Body of pancreas (tissue), 4 donors: ENCODE results near the gene SNAP91. TPM values are rescaled to one million over a fixed set of nuclear protein-coding genes. Genes with fewer than 3 reads are reported as not detected.
A peak's percentile ranks its signal among the peaks of the same experiment; 100 is the strongest.

Experiments
- ATAC-seq: fragments of 150-250 bp; one replicate; pipeline ENCODE4 v1.9.1; 2016
- DNase-seq, 4 donors: peaks; one replicate each; pipeline ENCODE4 v3.0.0-alpha.2; 2019
- H3K27ac ChIP-seq, 4 donors: fragments of 200-600 bp; sonication (generic); 1 replicate in 3 of 4; 2 replicates in 1 of 4; pipeline versions ENCODE4 v1.5.1 to v1.6.1; 2016 to 2019; ENCODE audit warnings: mild to moderate bottlenecking in 1 of 4, mixed read lengths in 1 of 4, moderate library complexity in 1 of 4
- H3K27me3 ChIP-seq, 2 donors: fragments of 200-600 bp; sonication (generic); one replicate each; pipeline ENCODE4 v1.6.0; 2016; ENCODE audit warnings: mild to moderate bottlenecking in 1 of 2
- H3K36me3 ChIP-seq, 2 donors: fragments of 200-600 bp; sonication (generic); replicated peaks in 1 of 2; 2 replicates each; pipeline ENCODE4 v1.5.1; 2016; ENCODE audit warnings: low read depth in 2 of 2; ENCODE audit not compliant: insufficient read depth in 1 of 2
- H3K4me1 ChIP-seq: fragments of 200-600 bp; sonication (generic); one replicate; pipeline ENCODE4 v1.6.0; 2016
- H3K4me3 ChIP-seq, 2 donors: fragments of 200-600 bp; sonication (generic); 1 replicate in 1 of 2; 2 replicates in 1 of 2; pipeline ENCODE4 v1.5.1; 2016 to 2019
- H3K9me3 ChIP-seq, 3 donors: fragments of 200-600 bp; sonication (generic); 1 replicate in 2 of 3; 2 replicates in 1 of 3; pipeline ENCODE4 v1.5.1; 2016
- POLR2A ChIP-seq, 3 donors: fragments of 450-650 bp; IDR thresholded peaks; one replicate each; pipeline ENCODE4 v1.6.1; 2016; ENCODE audit warnings: antibody characterized with exemption in 3 of 3, mild to moderate bottlenecking in 2 of 3
- WGBS, 2 donors: methylation state at CpG; one replicate each; pipeline ENCODE4 v1.1.5; 2017; 5-methylcytosine and 5-hydroxymethylcytosine counted together
- intact Hi-C: fragments of 100-400 bp; cut with DNase I; formaldehyde crosslinking; loops from one replicate; pipeline ENCODE4 v1.15.1; 2023
- total RNA-seq, 2 donors: library from RNA; depleted of rRNA; stranded (reverse); fragments of >200 nt; gene quantifications; one replicate each; pipeline ENCODE4 v1.1.0, GENCODE V29; 2016
- TF ChIP-seq, protein P1 (sequence below), 7 experiments: fragments of 450-650 bp in 4 of 7; fragments of 200-600 bp in 3 of 7; sonication (generic) in 3 of 7; IDR thresholded peaks; one replicate each; pipeline ENCODE4 v1.5.1; 2016 to 2019; ENCODE audit warnings: antibody characterized with exemption in 7 of 7

The SNAP91 gene
- total RNA-seq, 2 donors from 2014 or later = 0.66 to 1.3 TPM

- intact Hi-C loops = loop anchor here (5.0 kb wide), 2 partner anchors 98 to 293 kb away; no protein-coding TSS in a partner anchor
- 13 to 22% methylated on average over 4 of the region's 4 CpGs for WGBS, 2 donors
- Histone ChIP-seq H3K27me3 (no peaks in the 10 kb centered on the region), H3K9me3 (no peaks in the 10 kb centered on the region), H3K4me3 (no peak overlapping the region), H3K36me3 (no peaks in the 10 kb centered on the region), H3K27ac (no peak overlapping the region), H3K4me1 (peaks cover 11% of the 10 kb centered on the region)
- TF ChIP-seq POLR2A (IDR thresholded peaks at IDR 0.05) = no peak
- TF ChIP-seq, protein P1, sequence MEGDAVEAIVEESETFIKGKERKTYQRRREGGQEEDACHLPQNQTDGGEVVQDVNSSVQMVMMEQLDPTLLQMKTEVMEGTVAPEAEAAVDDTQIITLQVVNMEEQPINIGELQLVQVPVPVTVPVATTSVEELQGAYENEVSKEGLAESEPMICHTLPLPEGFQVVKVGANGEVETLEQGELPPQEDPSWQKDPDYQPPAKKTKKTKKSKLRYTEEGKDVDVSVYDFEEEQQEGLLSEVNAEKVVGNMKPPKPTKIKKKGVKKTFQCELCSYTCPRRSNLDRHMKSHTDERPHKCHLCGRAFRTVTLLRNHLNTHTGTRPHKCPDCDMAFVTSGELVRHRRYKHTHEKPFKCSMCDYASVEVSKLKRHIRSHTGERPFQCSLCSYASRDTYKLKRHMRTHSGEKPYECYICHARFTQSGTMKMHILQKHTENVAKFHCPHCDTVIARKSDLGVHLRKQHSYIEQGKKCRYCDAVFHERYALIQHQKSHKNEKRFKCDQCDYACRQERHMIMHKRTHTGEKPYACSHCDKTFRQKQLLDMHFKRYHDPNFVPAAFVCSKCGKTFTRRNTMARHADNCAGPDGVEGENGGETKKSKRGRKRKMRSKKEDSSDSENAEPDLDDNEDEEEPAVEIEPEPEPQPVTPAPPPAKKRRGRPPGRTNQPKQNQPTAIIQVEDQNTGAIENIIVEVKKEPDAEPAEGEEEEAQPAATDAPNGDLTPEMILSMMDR (IDR thresholded peaks at IDR 0.05) = peak; percentile 33 to 89 (median 75)
- ATAC-seq (peak; percentile 54), DNase-seq (peak; percentile 15 to 53 (median 33))
These were observed 193.9 kb downstream of the SNAP91 start for GRCh38 chr6:83514866-83515466.

DNA sequence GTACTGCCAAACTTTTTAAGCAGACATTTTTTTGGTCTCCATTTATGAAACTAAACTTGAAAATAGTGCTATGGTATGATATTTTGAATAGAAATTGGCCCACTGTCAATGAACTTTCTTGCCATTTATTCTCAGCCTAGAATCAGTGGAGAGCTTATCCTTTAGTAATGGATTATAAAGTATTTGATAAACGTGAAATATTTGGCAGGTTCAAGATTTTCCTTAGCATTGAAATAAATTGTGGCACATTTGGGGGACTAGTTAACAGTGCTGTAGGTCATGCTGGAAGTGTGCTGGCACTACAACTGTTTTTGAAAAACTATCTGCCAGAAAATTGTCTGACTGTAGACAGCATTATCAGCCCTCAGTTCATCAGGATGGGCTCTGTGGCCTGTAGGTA, 194.4 kb downstream of the SNAP91 start:
- no peak for DNase-seq
- intact Hi-C loops = loop anchor here (5.0 kb wide), 2 partner anchors 97 to 292 kb away; no protein-coding TSS in a partner anchor
- Histone ChIP-seq H3K4me3 (no peak overlapping the region), H3K9me3 (no peaks in the 10 kb centered on the region), H3K36me3 (no peaks in the 10 kb centered on the region), H3K27me3 (no peaks in the 10 kb centered on the region), H3K4me1 (peaks cover 11% of the 10 kb centered on the region), H3K27ac (no peak overlapping the region)
- 26 to 41% methylated on average over 1 of the region's 1 CpG for WGBS, 2 donors
- no peak for ATAC-seq
- TF ChIP-seq POLR2A (IDR thresholded peaks at IDR 0.05) = no peak
- TF ChIP-seq, protein P1 (IDR thresholded peaks at IDR 0.05) = no peak

- Histone ChIP-seq H3K4me1 (peaks cover 11% of the 10 kb centered on the region), H3K36me3 (no peaks in the 10 kb centered on the region), H3K4me3 (no peak within 1 kb of the TSS), H3K27me3 (no peaks in the 10 kb centered on the region), H3K9me3 (no peaks in the 10 kb centered on the region), H3K27ac (peak within 1 kb of the TSS in 1 of 4 donors; percentile 12)
- peak; percentile 75 for ATAC-seq
- WGBS, 2 donors = 1 to 7% methylated on average over 32 to 38 of the region's 38 CpGs
- intact Hi-C loops = loop anchor here (5.0 kb wide), 2 partner anchors 95 to 290 kb away; no protein-coding TSS in a partner anchor
- TF ChIP-seq, protein P1 (IDR thresholded peaks at IDR 0.05) = peak; percentile 13 to 58 (median 51)
- no peak for TF ChIP-seq POLR2A (IDR thresholded peaks at IDR 0.05)
- DNase-seq = peak; percentile 29 to 59 (median 47)
These were observed 196.8 kb downstream of the SNAP91 start, which contains the start of gene PRSS35 for GRCh38 chr6:83511901-83512681. PRSS35 (plus strand) TSS chr6:83512534; CDS start chr6:83523442, 10,908 bp downstream.

DNA sequence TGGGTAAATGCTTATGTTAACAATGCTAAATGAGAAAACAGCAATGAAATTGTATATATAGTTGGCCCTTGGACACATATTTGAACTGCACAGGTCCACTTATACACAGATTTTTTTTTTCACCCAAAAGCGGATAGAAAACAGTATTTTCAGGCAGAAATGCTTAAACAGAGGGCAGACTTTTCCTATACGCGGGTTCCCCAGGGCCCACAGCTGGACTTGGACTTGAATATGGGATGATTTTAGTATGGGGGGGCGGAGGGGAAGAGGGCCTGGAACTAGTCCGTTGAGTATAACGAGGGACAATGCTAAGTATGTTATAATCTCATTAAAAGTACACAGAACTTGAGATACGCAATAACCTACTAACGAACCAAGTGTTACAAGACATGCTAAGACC, 197.6 kb downstream of the SNAP91 start:
- H3K4me3 ChIP-seq = no peak overlapping the region
- TF ChIP-seq POLR2A (IDR thresholded peaks at IDR 0.05) = no peak
- TF ChIP-seq, protein P1 (IDR thresholded peaks at IDR 0.05) = no peak
- ATAC-seq = no peak
- 66 to 69% methylated on average over 8 of the region's 8 CpGs for WGBS, 2 donors
- no peaks in the 10 kb centered on the region for H3K9me3 ChIP-seq
- H3K4me1 ChIP-seq = peaks cover 11% of the 10 kb centered on the region
- no peak for DNase-seq
- H3K36me3 ChIP-seq = no peaks in the 10 kb centered on the region
- H3K27ac ChIP-seq = no peak overlapping the region
- no peaks in the 10 kb centered on the region for H3K27me3 ChIP-seq
- intact Hi-C loops = loop anchor here (5.0 kb wide), 2 partner anchors 94 to 289 kb away; no protein-coding TSS in a partner anchor
